K562 (cell line): ENCODE measurements around the gene TMEM88. TPM values are rescaled to one million over a fixed set of nuclear protein-coding genes. Genes with fewer than 3 reads are reported as not detected.
A peak's percentile ranks its signal among the peaks of the same experiment; 100 is the strongest.

Experiments
- FOXA1 ChIP-seq: fragments of 450-650 bp; IDR thresholded peaks from 2 replicates; pipeline ENCODE4 v1.6.1; 2016; ENCODE audit warnings: mild to moderate bottlenecking, borderline replicate concordance
- GTF2E2 ChIP-seq: fragments of 200-800 bp; sonication (Bioruptor generic); IDR thresholded peaks from 2 replicates; pipeline ENCODE4 v1.6.1; 2016; ENCODE audit warnings: missing genetic modification characterization, missing compliant biosample characterization
- HEY1 ChIP-seq: fragments of 250-450 bp; sonication (Bioruptor Pico); IDR thresholded peaks from 2 replicates; pipeline ENCODE4 v1.5.0; 2020; ENCODE audit warnings: mild to moderate bottlenecking, moderate library complexity, borderline replicate concordance
- HNRNPLL ChIP-seq: fragments of 200-400 bp; formaldehyde crosslinking; IDR thresholded peaks from 2 replicates; pipeline ENCODE4 v1.6.1; 2017; ENCODE audit warnings: low read length, low read depth, mild to moderate bottlenecking; ENCODE audit not compliant: poor library complexity, severe bottlenecking
- MYC ChIP-seq, 2 experiments: fragments of 250-450 bp in 1 of 2; sonication (Bioruptor Pico) in 1 of 2; IDR thresholded peaks; 2 replicates each; pipeline versions ENCODE4 v1.5.1 to v1.6.1; 2012 to 2021; ENCODE audit warnings: low read depth in 2 of 2, borderline replicate concordance in 1 of 2, improper control_type of control experiment in 1 of 2, low read length in 1 of 2, mild to moderate bottlenecking in 1 of 2, moderate library complexity in 1 of 2
- STAT5A ChIP-seq: IDR thresholded peaks from 2 replicates; pipeline ENCODE4 v1.6.1; 2012; ENCODE audit warnings: low read length, inconsistent platforms, borderline replicate concordance
- TCF7 ChIP-seq: sonication (generic); IDR thresholded peaks from 2 replicates; pipeline ENCODE4 v1.6.1; 2016; ENCODE audit warnings: antibody characterized with exemption, borderline replicate concordance
- TSC22D4 ChIP-seq: fragments of 450-650 bp; IDR thresholded peaks from 2 replicates; pipeline ENCODE4 v1.6.1; 2016; ENCODE audit warnings: missing genetic modification characterization, missing biosample characterization, control low read depth
- ZNF133 ChIP-seq: fragments of 250-450 bp; sonication (Bioruptor Pico); IDR thresholded peaks from 2 replicates; pipeline ENCODE4 v1.4.0; 2020; ENCODE audit warnings: mild to moderate bottlenecking
- ZNF140 ChIP-seq: fragments of 250-450 bp; sonication (Bioruptor Pico); IDR thresholded peaks from 2 replicates; pipeline ENCODE4 v1.8.0; 2021; ENCODE audit warnings: moderate library complexity, mild to moderate bottlenecking, inconsistent platforms
- ZNF551 ChIP-seq: fragments of 250-450 bp; sonication (Bioruptor Pico); IDR thresholded peaks from 2 replicates; pipeline ENCODE4 v1.5.0; 2021; ENCODE audit warnings: mild to moderate bottlenecking, moderate library complexity
- ZNF77 ChIP-seq: fragments of 250-450 bp; sonication (Bioruptor Pico); IDR thresholded peaks from 2 replicates; pipeline ENCODE4 v1.5.0; 2020
- ZNF780A ChIP-seq: fragments of 250-450 bp; sonication (Bioruptor Pico); IDR thresholded peaks from 2 replicates; pipeline ENCODE4 v1.5.0; 2021; ENCODE audit warnings: mild to moderate bottlenecking
- polyA plus RNA-seq, 8 experiments: library from polyadenylated mRNA; depleted of rRNA in 4 of 8; stranded (reverse) in 5 of 8; unstranded in 3 of 8; fragments of >200 nt; fragmentation: Nextera tagmentation in 2 of 8; fragmentation: Illumina TruSeq in 1 of 8; extraction: Ambion mirVana in 2 of 8; extraction: Trizol in 1 of 8; gene quantifications; 2 replicates each; pipeline versions ENCODE4 v1.2.1 to v1.2.3, GENCODE V29; 2011 to 2014; ENCODE audit warnings: inconsistent platforms in 1 of 8, missing spikeins in 1 of 8
- total RNA-seq, 7 experiments: library from RNA; depleted of rRNA in 6 of 7; stranded (reverse); fragments of >200 nt in 6 of 7; fragmentation: Illumina TruSeq in 2 of 7; extraction: Trizol in 2 of 7; gene quantifications; 2 replicates each; pipeline versions ENCODE4 v1.2.1 to v1.2.3, GENCODE V29; 2011 to 2021; ENCODE audit warnings: low replicate concordance in 1 of 7
- TF ChIP-seq, protein P1 (sequence below): fragments of 250-450 bp; sonication (Bioruptor Pico); IDR thresholded peaks from 2 replicates; pipeline ENCODE4 v1.8.0; 2022; ENCODE audit warnings: inconsistent platforms, mild to moderate bottlenecking, moderate library complexity, borderline replicate concordance
- TF ChIP-seq, protein P2 (sequence below): fragments of 150-350 bp; IDR thresholded peaks from 2 replicates; pipeline ENCODE4 v1.6.1; 2014; ENCODE audit warnings: low read depth, mild to moderate bottlenecking, low read length, borderline replicate concordance
- TF ChIP-seq, protein P3 (sequence below): sonication (generic); formaldehyde crosslinking; IDR thresholded peaks from 2 replicates; pipeline ENCODE4 v1.8.0; 2022; ENCODE audit warnings: mild to moderate bottlenecking, missing genetic modification reagents
- TF ChIP-seq, protein P4 (sequence below): sonication (generic); formaldehyde crosslinking; IDR thresholded peaks from 2 replicates; pipeline ENCODE4 v1.8.0; 2022; ENCODE audit warnings: mild to moderate bottlenecking, missing genetic modification reagents

The TMEM88 gene
- total and polyA plus RNA-seq, 9 of the 15 experiments (the other 6 are each of a cell fraction or from before 2014, with no cell fraction given), result 0.10 to 1.4 (median 0.36) TPM; not detected in 3

DNA sequence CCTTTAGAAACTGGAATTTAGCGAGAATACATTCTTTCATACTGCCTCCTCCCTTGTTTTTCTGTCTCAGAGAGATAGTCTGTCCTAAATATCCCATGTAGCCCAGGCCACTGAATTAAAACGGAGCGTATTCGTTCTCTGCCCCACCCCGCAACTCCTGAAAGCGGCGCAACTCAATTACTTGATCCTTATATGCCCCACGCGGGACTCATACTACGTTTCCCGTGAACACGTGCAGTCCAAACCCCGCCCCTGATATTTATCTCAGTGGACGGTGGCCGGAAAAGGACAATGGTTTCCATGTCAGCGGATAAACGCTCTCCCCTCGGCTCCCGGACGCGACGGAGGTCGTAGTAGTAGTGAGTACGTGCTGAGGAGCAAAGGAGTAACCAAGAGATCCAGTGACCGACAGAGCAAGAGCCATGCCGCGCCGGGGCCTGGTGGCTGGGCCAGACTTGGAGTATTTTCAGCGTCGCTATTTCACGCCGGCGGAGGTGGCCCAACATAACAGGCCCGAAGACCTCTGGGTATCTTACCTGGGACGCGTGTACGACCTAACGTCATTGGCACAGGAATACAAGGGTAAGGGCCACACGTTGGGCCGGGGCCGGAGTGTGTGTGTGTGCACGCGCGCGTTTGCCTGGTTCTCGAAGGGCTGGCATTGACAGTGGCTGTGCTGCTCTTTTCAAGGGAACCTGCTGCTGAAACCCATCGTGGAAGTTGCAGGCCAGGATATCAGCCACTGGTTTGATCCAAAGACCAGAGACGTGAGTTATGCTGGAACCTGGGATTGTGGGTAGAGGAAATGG, 3.1 kb downstream of the TMEM88 start, which contains the start of gene CYB5D1 (continued):
- no peak for TF ChIP-seq ZNF133 (CRISPR knock-in tag)
- TF ChIP-seq GTF2E2 (tag), result peak; percentile 86; the same call in 1 of the 2 replicates
- 0 out of 2 replicates have a peak, but pooled peaks have one; percentile 32 for TF ChIP-seq HEY1 (CRISPR knock-in tag)
- no peak for TF ChIP-seq ZNF140
- TF ChIP-seq TSC22D4 (tag), result no peak
- no peak for TF ChIP-seq FOXA1
- TF ChIP-seq, protein P1, sequence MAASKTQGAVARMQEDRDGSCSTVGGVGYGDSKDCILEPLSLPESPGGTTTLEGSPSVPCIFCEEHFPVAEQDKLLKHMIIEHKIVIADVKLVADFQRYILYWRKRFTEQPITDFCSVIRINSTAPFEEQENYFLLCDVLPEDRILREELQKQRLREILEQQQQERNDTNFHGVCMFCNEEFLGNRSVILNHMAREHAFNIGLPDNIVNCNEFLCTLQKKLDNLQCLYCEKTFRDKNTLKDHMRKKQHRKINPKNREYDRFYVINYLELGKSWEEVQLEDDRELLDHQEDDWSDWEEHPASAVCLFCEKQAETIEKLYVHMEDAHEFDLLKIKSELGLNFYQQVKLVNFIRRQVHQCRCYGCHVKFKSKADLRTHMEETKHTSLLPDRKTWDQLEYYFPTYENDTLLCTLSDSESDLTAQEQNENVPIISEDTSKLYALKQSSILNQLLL (CRISPR knock-in tag), result no peak
- no peak for TF ChIP-seq TCF7
- no peak for TF ChIP-seq ZNF780A (CRISPR knock-in tag)
- TF ChIP-seq, protein P2, sequence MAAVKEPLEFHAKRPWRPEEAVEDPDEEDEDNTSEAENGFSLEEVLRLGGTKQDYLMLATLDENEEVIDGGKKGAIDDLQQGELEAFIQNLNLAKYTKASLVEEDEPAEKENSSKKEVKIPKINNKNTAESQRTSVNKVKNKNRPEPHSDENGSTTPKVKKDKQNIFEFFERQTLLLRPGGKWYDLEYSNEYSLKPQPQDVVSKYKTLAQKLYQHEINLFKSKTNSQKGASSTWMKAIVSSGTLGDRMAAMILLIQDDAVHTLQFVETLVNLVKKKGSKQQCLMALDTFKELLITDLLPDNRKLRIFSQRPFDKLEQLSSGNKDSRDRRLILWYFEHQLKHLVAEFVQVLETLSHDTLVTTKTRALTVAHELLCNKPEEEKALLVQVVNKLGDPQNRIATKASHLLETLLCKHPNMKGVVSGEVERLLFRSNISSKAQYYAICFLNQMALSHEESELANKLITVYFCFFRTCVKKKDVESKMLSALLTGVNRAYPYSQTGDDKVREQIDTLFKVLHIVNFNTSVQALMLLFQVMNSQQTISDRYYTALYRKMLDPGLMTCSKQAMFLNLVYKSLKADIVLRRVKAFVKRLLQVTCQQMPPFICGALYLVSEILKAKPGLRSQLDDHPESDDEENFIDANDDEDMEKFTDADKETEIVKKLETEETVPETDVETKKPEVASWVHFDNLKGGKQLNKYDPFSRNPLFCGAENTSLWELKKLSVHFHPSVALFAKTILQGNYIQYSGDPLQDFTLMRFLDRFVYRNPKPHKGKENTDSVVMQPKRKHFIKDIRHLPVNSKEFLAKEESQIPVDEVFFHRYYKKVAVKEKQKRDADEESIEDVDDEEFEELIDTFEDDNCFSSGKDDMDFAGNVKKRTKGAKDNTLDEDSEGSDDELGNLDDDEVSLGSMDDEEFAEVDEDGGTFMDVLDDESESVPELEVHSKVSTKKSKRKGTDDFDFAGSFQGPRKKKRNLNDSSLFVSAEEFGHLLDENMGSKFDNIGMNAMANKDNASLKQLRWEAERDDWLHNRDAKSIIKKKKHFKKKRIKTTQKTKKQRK, result no peak
- no peak for TF ChIP-seq ZNF77 (CRISPR knock-in tag)
- TF ChIP-seq MYC (IDR thresholded peaks at IDR 0.05; ENCODE audit: low read depth, low read length), result peak; percentile 90
- peak; percentile 53; the same call in 1 of the 2 replicates for TF ChIP-seq MYC (CRISPR knock-in tag; IDR thresholded peaks at IDR 0.05; ENCODE audit: borderline replicate concordance, low read depth)
- TF ChIP-seq HNRNPLL, result no peak
- TF ChIP-seq STAT5A, result no peak
- TF ChIP-seq, protein P3, sequence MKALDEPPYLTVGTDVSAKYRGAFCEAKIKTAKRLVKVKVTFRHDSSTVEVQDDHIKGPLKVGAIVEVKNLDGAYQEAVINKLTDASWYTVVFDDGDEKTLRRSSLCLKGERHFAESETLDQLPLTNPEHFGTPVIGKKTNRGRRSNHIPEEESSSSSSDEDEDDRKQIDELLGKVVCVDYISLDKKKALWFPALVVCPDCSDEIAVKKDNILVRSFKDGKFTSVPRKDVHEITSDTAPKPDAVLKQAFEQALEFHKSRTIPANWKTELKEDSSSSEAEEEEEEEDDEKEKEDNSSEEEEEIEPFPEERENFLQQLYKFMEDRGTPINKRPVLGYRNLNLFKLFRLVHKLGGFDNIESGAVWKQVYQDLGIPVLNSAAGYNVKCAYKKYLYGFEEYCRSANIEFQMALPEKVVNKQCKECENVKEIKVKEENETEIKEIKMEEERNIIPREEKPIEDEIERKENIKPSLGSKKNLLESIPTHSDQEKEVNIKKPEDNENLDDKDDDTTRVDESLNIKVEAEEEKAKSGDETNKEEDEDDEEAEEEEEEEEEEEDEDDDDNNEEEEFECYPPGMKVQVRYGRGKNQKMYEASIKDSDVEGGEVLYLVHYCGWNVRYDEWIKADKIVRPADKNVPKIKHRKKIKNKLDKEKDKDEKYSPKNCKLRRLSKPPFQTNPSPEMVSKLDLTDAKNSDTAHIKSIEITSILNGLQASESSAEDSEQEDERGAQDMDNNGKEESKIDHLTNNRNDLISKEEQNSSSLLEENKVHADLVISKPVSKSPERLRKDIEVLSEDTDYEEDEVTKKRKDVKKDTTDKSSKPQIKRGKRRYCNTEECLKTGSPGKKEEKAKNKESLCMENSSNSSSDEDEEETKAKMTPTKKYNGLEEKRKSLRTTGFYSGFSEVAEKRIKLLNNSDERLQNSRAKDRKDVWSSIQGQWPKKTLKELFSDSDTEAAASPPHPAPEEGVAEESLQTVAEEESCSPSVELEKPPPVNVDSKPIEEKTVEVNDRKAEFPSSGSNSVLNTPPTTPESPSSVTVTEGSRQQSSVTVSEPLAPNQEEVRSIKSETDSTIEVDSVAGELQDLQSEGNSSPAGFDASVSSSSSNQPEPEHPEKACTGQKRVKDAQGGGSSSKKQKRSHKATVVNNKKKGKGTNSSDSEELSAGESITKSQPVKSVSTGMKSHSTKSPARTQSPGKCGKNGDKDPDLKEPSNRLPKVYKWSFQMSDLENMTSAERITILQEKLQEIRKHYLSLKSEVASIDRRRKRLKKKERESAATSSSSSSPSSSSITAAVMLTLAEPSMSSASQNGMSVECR (CRISPR knock-in tag), result peak; percentile 74
- TF ChIP-seq, protein P4, sequence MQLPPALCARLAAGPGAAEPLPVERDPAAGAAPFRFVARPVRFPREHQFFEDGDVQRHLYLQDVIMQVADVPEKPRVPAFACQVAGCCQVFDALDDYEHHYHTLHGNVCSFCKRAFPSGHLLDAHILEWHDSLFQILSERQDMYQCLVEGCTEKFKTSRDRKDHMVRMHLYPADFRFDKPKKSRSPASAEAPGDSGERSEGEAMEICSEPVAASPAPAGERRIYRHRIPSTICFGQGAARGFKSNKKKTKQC (CRISPR knock-in tag), result no peak; the same call in 1 of the 2 replicates
- TF ChIP-seq ZNF551, result no peak
